NCI-H1105 treated with DMSO at 0.1 percent for 48 hours (cell line): ENCODE results near the gene FKBP15.
A peak's percentile ranks its signal among the peaks of the same experiment; 100 is the strongest.
"Not testable (repeated sequence)": the region's sequence is repeated elsewhere in the genome, so short reads cannot be mapped to it uniquely, and the experiment has no call there.

Source experiments
- DNase-seq: peaks from one replicate; lab custom pipeline; 2025; lab: John Stamatoyannopoulos, UW

The FKBP15 gene

GRCh38 chr9:113178087-113178486 lies 43.0 kb downstream of the FKBP15 start:
- DNase-seq, result no peak

GRCh38 chr9:113177251-113177650 lies 43.8 kb downstream of the FKBP15 start:
- no peak for DNase-seq

- DNase-seq, result no peak
These were observed 44.3 kb downstream of the FKBP15 start for GRCh38 chr9:113176803-113177202.

- no peak for DNase-seq
These were observed 47.7 kb downstream of the FKBP15 start for GRCh38 chr9:113173341-113173740.

GRCh38 chr9:113168809-113169208 lies 52.3 kb downstream of the FKBP15 start:
- no peak for DNase-seq

GRCh38 chr9:113166039-113166438 lies 55.0 kb downstream of the FKBP15 start:
- no peak for DNase-seq

GRCh38 chr9:113164536-113165300 lies 56.4 kb downstream of the FKBP15 start:
- DNase-seq, result no peak

GRCh38 chr9:113163001-113163400 lies 58.1 kb downstream of the FKBP15 start:
- DNase-seq, result no peak

GRCh38 chr9:113160571-113160970 lies 60.5 kb downstream of the FKBP15 start:
- peak; percentile 39 for DNase-seq

- DNase-seq, result no peak
These were observed 62.6 kb downstream of the FKBP15 start for GRCh38 chr9:113158446-113158845.

- DNase-seq, result no peak
These were observed 64.2 kb downstream of the FKBP15 start for GRCh38 chr9:113156880-113157279.

- no peak for DNase-seq
These were observed 65.0 kb downstream of the FKBP15 start for GRCh38 chr9:113155911-113156588.

GRCh38 chr9:113154946-113155345 lies 66.1 kb downstream of the FKBP15 start:
- DNase-seq, result no peak

- DNase-seq, result no peak
These were observed 66.6 kb downstream of the FKBP15 start for GRCh38 chr9:113154471-113154870.

- DNase-seq, result no peak
These were observed 67.5 kb downstream of the FKBP15 start for GRCh38 chr9:113153599-113153998.

GRCh38 chr9:113152699-113153098 lies 68.4 kb downstream of the FKBP15 start:
- no peak for DNase-seq

- no peak for DNase-seq
These were observed 69.1 kb downstream of the FKBP15 start for GRCh38 chr9:113151696-113152630.

- DNase-seq, result peak; percentile 85
These were observed 70.1 kb downstream of the FKBP15 start, which contains the start of gene SLC31A2 for GRCh38 chr9:113150670-113151611. Gene SLC31A2 (plus strand): TSS chr9:113151007. CDS start chr9:113151075, 68 bp downstream.

GRCh38 chr9:113149561-113149960 lies 71.5 kb downstream of the FKBP15 start:
- not testable (repeated sequence) for DNase-seq

- no peak for DNase-seq
These were observed 72.1 kb downstream of the FKBP15 start for GRCh38 chr9:113148781-113149510.

- DNase-seq, result no peak
These were observed 72.7 kb downstream of the FKBP15 start for GRCh38 chr9:113148372-113148705.
